ENCODE results near the gene RING1.

The RING1 gene

DNA sequence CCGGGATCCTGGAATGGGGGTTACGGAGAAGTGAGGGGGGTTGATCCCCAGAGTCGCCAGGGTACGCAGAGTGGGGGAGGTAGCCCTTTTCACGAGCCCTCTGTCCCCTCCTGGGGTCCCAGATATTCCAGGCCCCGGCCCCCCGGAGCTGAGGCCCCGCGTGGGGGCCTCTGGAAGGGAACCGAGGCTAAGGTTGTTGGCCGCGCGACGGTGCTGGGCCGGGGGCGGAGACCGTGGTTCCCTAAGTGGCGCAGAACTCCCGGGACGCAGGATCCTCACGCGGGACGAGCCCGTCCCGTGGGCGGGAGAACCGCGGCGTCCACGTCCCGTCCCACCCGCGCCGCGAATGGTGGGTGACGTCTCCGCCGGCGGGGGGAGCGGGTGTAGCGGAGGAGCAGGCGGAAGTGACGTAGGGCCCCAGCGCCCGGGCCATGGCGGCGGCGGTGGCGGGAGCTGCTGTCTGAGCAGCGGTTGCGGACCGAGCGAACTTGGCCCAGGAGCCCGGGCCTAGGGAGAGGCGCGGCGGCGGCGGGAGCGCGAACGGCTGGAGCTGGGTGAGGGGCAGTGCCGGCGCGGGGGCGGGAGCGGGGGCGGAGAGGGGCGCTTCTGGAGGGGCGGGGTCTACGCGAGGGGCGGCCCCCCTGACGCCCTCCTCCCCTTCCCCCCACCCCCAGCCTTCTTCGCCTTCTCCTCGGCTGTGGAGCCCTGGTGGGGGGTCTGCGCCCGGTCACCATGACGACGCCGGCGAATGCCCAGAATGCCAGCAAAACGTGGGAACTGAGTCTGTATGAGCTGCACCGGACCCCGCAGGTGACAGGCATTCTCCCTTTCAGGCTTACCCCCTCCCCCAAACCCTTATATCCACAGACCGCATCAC lies at the start of gene RING1:
Gene RING1 (plus strand): TSS at position 410 of the 877 bp plus-strand sequence. CDS start 323 bp downstream, at position 733.
- DNase-seq = peak; percentile 88

DNA sequence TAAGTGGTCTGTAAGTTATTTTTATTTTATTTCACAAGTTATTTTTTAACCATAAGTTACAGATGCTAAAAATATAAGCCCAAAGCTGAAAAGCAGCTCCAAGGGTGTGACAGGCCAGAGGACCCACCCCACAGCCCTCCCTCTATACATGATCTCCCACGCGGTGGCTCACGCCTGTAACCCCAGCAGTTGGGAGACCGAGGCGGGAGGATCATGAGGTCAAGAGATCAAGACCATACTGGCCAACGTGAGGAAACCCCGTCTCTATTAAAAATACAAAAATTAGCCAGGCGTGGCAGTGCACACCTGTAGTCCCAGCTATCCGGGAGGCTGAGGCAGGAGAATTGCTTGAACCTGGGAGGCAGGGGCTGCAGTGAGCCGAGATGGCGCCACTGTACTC lies 48.2 kb upstream of the RING1 start:
- no peak for DNase-seq

DNA sequence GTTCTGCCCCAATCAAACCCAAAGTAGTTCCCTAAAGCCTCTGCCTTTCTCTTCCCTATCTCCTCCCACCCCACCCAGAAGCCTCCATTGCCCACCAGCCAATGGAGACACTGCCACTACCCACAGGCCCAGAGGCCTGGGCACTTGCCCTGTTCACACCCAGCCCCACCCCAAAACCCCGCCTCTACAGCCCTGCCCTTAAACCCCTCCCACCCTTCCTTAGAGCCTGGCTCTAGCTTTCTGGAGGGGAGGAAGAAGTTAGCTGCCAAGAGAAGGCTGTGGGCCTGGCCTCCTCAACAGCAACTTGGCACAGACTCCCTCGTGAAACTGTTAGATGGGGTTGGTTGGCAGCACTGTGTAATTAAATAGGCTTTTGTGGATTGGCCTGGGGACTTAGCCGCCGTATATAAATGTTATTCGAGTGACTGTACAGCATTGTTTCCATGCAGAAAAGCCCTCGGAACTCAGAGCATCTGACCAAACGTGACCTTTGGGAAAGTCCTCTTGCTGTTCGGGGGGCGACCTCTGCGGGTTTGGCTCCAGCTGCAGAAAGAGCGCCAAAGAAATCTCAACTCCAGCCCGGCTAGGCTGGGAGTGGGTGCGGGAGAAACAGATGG lies 47.5 kb upstream of the RING1 start:
- peak; percentile 17 for DNase-seq

DNA sequence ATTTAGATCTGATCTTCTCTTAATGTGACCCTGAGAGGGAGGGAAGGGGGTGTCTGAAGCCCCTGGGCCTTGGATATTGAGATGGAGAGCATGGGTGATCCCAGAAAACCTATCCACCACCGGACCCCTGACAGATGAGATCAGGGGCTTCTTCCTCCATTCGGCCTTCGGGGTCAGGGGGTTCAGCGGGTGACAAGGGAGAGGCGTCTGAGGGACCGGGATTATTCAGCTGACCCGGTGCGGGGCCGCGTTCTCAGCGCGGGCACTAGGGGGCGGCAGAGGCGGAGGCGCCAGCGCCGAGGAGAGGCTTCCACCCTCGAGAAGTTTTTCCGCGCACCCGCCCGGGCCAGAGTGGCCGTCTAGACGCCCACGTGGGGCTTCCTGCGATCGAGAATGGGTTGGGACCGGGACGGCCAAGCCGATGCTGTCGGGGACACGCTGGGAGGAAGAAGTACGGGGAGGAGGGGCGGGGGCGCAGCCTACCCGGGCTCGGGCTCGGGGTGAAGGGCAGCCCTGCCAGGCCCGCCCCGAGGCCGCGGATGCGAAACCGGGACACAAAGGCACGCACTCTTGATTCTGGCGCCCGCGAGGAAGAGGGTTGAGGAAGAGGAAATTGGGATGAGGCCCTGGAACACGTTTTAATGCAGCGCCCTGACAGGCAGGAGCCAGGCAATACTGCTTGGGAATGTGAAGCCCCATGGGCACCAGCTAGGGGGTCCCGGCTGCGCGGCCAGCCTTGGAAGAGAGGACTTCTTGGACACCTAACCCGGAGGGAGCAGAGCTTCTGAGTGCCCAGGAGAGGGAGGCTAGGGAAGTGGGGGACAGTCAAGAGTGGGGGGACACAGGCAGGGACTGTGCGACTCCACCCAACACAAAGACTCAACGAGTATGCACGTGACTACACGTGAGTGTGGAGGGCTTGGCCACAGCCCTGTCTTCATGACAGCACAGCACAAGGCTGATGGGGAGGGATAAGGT lies 46.7 kb upstream of the RING1 start:
- peak; percentile 93 for DNase-seq

DNA sequence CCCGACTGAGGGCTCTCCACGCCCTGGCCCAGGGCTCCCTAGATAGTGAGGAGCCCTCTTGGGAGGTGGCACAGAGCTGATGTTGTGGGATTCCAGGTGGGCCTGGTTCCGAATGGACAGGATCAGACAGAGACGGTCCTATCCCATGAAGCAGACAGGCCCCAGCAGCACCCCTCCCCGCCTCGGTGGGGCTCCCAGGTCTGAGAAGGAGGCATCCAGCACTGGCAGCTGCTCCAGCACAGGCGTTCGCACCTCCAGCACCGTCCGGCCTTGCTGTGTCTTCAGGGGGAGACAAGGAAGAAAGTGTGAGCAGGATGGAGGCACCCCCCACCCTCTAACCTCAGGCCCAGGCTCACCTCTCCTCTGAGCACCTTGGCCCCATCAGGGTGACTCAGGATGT lies 44.8 kb upstream of the RING1 start:
- no peak for DNase-seq

GRCh38 chr6:33164176-33164575 lies 44.1 kb upstream of the RING1 start:
- DNase-seq = no peak

- no peak for DNase-seq
These were observed 43.5 kb upstream of the RING1 start for GRCh38 chr6:33164665-33165373.

GRCh38 chr6:33165581-33166258 lies 42.6 kb upstream of the RING1 start:
- no peak for DNase-seq

- DNase-seq = peak; percentile 25
These were observed 41.9 kb upstream of the RING1 start for GRCh38 chr6:33166363-33166762.

DNA sequence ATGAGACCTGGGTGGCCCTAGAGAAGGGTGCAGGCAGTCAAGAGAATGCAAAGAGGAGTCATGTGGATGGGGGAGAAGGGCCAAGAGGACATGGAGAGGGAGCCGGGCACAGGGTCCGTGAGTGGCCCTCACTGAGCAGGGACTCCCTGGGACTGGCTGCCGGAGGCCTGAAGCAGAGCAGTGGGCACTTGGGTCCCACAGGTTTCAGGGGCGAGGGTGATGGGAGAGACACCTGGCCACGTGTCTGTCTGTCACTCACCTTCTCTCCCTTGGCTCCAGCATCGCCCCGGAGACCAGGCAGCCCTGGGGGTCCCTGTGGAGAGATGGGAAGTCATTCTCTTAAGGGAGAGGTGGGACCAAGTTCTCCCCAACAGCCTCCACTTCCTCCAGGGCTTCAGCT lies 41.5 kb upstream of the RING1 start:
- DNase-seq = peak; percentile 26

GRCh38 chr6:33167374-33168283 lies 40.7 kb upstream of the RING1 start:
- peak; percentile 25 for DNase-seq

DNA sequence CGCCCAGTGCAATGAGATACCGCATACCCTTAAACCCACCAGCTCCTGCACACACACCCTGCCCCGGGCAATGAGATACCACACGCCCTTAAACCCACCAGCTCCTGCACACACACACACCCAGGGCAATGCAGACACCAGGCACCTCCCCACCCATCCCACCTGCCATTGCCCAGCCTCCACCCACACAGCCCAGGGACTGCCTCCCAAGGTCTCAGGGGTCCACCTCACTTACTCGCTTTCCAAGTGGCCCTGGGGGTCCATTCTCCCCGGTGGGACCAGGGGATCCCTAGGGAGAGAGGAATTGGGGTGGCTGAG lies 40.1 kb upstream of the RING1 start:
- no peak for DNase-seq

- DNase-seq = no peak
These were observed 39.7 kb upstream of the RING1 start for GRCh38 chr6:33168639-33169038.

- peak; percentile 24 for DNase-seq
These were observed 38.8 kb upstream of the RING1 start for GRCh38 chr6:33169291-33170175.

- DNase-seq = peak; percentile 27
These were observed 37.9 kb upstream of the RING1 start for GRCh38 chr6:33170176-33171015.

DNA sequence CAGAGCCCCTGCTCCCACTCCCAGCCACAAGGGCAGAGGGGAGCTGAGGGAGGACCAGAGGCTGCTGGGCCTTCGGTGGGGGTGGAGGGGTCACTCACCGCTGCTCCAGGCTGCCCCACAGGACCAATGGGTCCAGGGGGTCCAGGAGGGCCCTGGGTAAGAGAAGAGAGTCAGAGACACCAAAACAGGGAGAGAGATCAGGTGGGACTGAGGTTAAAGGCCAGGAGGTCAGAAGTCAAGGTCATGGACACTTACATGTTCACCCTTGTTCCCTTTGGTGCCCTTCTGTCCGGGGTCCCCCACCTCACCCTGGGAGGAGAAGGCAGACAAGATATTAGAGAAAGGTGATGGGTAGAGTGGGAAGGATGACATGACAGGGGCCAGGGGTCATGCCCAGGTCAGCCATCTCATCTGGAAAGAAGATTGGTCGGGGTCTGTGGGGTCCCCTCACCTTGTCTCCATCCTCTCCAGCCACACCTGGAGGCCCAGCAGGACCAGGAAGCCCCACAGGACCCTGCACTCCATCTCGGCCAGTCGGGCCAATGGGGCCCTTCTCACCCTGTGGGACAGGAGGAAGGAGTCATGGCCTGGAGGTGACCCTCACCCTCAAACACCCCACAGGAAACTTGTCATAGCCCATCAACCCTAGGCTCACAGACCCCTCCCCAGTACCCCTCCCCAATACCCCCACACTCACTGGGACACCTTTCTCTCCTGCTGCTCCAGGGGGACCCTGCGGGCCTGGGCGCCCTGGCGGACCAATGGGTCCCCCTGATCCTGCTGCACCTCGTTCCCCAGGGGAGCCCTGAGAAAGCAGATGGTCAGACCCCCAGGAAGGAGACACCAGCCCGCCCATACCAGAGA lies 37.1 kb upstream of the RING1 start:
- no peak for DNase-seq

GRCh38 chr6:33171880-33172687 lies 36.2 kb upstream of the RING1 start:
- no peak for DNase-seq
